Stimulated activated CD8-positive, alpha-beta memory T cell treated with anti-CD3 and anti-CD28 coated beads, Interleukin-12 subunit alpha, Interleukin-12 subunit beta, amount 100 ng/mL, for 24 hours (primary cell): ENCODE data around the gene ACAP3.

Experiments
- DNase-seq: peaks from one replicate; pipeline ENCODE4 v3.0.0-alpha.2; 2020; ENCODE audit errors: extremely low read depth

The ACAP3 gene, protein sequence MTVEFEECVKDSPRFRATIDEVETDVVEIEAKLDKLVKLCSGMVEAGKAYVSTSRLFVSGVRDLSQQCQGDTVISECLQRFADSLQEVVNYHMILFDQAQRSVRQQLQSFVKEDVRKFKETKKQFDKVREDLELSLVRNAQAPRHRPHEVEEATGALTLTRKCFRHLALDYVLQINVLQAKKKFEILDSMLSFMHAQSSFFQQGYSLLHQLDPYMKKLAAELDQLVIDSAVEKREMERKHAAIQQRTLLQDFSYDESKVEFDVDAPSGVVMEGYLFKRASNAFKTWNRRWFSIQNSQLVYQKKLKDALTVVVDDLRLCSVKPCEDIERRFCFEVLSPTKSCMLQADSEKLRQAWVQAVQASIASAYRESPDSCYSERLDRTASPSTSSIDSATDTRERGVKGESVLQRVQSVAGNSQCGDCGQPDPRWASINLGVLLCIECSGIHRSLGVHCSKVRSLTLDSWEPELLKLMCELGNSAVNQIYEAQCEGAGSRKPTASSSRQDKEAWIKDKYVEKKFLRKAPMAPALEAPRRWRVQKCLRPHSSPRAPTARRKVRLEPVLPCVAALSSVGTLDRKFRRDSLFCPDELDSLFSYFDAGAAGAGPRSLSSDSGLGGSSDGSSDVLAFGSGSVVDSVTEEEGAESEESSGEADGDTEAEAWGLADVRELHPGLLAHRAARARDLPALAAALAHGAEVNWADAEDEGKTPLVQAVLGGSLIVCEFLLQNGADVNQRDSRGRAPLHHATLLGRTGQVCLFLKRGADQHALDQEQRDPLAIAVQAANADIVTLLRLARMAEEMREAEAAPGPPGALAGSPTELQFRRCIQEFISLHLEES

DNA sequence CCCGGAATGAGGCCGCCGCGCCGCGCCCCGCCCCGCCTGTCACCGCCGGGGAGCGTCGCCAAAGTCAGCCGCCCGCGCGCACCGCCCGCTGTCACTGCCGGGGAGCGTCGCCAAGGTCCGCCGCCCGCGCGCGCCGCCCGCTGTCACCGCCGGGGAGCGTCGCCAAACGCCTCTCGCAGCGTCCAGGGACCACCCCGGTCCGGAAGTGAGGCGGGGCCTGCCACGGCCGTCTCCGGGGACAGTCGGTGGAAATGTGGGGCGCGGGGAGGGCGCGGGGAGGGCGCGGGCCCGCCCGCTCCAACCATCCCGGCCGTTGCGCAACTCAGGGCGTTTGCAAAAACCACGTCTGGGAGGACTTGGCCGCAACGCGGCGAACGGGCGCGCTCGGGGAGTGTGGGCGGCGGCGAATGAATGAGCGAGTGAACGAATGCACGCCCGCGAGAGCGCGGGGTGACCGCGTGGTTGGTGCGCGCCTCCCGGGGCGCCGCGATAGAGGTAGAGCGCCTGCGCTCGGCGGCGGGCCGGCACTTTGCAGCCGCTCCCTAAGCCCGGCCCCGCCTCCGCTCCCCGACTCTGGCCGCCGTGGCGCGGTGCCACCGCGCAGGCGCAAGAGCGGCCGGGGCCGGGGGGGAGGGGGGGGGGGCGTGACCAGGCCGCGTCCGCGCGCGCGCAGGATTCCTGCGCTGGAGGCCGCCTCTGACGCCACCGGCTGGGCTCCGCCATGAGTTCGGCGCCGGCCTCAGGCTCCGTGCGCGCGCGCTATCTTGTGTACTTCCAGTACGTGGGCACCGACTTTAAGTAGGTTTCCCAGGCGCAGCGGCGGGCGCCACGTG lies at the start of gene ACAP3, which contains the start of gene PUSL1:
TSS of gene ACAP3 (minus strand) at position 8 of the 833 bp plus-strand sequence. CDS start 115 bp downstream, outside the sequence.
TSS of gene PUSL1 (plus strand) at position 675 of the 833 bp plus-strand sequence. CDS start at position 722, 47 bp downstream.
- DNase-seq, result peak; percentile 80

GRCh38 chr1:1356796-1357401 lies 49.2 kb upstream of the ACAP3 start:
- DNase-seq, result no peak

DNA sequence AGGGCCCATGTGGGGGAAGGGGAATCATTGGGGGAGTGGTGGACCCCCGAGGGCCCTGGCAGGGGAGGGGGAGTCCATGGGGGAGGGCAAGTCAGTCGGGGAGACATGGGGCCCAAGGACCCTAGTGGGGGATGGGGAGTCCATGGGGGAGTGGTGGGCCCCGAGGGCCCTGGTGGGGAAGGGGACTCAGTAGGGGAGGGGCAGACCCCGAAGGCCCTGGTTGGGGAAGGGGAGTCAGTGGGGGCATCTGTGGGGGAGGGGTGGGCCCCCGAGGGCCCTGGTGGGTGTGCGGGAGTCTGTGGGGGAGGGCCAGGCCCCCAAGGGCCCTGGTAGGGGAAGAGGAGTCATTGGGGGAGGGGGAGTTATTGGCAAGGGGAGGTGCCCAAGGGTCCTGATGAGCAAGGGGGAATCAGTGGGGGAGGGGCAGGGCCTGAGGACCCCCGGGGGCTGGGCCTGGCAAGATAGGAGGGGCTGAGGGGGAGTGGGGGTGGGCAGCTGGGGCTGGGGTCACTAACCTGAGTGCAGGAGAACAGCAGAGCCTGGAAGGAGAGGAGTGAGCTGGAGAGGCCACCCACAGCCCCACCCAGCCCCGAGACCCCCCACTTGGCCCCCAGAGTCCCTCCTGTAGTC lies 48.6 kb upstream of the ACAP3 start:
- no peak for DNase-seq

- DNase-seq, result no peak
Measured at GRCh38 chr1:1355416-1355815, 47.7 kb upstream of the ACAP3 start.

DNA sequence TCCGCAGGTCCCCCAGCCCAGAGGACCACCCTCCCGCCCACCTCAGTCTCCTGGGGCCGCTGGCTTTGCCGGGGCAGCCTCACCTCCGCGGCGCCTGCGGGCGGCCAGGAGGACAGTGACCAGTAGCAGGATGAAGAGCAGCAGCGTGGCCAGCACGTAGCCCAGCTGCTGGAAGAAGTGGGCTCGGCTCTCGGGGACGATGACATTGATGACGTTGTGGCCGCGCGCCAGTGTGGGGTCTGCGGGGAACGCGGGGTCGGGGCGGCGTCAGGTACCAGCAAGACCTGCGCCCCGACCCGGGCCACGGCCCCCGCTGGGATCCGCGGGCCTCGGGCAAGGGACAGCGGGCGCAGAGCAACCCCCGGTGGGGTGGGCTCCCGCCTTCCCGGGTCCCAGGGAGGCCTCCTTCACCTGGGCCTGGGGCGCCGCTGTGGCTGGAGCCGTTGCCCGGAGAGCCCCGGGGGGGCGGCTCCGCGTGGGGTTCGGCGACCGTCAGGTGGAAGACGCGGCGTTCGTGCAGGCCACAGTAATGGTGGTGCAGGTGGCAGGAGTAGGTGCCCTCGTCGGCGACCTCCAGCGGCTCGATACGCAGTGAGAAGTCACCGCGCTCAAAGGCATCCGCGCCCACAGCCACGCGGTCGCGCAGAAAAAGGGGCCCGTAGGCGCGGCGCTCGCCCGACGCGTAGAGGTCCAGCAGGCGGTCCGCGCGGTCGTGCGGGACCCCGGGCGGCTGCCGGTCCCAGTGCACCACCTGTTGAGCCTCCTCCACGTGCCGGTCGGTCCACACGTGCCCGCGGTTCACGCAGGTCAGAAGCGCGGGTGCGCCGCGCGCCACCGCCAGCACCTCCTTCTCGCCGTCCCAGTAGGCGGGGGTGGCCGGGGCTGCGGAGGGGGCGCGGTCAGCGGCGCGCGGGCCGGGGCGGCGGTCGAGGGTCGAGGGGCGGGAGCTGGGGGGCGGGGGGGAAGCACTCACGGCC lies 46.8 kb upstream of the ACAP3 start:
- DNase-seq, result no peak

DNA sequence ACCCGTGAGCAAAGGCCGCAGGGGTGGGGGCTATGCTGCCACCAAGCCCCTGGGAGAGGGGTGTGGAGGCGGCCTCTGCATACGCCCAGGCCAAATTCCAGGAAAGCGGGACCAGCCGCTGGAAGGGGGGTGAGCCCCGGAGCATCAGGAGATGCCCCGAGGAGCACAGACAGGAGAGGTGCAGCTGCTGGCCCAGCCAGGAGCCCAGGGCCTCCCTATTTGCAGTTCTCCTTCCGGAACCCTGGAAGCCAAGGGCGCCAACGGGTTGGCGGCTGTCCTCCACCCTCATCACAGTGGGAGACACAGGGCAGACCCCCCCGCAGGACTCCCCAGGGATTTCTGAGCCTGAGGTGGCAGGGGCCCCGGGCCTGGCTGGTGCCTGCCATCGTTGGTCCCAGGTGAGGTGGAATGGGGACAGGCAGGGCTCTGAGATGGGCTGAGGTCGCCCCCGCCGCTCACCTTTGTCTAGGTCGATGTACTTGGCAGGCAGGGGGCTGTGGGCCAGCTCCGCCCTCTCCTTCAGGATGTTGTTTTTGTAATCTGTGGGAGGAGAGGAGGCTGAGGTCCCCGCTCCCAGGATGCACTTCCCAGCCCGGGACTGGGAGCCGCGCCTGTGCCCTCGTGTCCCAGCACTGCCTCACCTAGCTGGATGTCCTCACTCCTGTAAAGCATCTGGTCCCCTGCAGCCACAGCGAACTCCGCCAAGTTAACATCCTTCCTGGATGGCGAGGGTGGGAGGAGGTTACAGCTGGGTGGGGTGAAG lies 45.8 kb upstream of the ACAP3 start:
- no peak for DNase-seq

DNA sequence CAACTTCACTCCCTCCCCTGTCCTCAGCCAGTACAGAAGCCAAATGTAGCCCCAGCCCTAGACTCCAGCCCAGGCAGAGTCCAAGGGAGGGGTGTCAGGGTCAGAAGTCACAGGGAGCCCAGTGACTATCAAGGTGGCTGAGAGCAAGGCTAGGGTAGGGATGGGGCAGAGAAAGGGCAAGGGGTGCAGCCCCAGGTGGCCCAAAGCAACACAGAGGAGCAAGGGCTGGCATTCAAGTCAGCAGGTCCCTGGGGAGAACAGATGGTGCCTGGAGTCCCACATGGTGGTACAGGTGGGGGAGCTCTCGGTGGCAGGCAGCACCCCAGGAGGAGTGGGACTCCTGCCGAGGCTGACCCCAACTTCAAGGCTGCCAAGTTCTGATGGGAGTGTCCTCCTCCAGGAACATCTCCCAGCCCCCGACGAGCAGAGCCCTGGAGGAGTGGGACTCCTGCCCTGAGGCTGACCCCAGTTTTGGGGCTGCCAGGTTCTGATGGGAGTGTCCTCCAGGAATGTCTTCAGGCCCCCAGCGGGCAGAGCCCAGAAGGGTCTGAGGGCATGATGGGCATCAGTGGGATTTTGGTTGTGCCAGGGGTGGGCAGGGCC lies 45.2 kb upstream of the ACAP3 start:
- DNase-seq, result no peak

DNA sequence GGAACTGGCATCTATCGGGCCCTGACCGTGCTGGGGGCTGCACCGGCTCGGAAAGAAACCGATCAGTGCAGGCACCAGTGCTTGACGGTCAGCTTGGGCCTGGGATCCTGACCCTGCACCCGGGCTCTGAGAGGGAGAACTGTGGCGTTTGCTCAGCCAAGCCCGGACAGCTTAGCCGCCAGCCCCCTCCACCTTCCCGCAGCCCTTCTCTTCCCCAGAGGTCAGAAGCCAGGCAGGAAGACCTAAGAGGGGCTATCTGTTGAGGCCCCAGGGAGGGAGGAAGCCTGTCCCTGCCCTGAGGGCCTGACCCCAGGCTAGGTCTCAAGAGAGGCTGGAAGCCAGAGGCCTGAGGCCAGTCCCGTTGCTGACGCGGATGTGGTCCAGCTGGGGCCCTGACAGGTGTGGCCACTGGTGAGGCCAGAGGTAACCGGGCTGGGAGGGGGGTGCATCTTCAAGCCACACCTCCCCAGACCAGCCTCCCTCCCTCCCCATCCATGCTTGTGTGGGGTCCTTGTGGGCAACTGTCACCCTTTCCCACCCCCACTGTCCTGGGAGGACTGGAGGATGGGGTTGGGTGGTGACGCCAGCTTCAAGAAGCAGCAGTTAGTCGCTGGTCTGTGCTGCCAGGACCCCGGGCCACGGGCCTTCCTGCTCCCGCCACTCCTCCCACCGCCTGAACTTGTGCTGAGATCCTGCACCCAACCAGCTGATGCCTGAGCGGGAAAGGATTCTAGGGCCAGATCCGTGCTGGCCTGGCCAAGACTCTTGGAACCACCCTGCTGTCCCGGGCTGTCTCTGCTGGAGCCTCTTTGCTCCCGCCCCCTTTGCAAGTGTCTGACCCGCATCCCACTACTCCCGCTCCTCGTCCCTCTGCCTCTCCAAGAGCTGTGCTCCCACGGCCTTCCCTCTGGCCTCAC lies 44.0 kb upstream of the ACAP3 start:
- DNase-seq, result no peak

DNA sequence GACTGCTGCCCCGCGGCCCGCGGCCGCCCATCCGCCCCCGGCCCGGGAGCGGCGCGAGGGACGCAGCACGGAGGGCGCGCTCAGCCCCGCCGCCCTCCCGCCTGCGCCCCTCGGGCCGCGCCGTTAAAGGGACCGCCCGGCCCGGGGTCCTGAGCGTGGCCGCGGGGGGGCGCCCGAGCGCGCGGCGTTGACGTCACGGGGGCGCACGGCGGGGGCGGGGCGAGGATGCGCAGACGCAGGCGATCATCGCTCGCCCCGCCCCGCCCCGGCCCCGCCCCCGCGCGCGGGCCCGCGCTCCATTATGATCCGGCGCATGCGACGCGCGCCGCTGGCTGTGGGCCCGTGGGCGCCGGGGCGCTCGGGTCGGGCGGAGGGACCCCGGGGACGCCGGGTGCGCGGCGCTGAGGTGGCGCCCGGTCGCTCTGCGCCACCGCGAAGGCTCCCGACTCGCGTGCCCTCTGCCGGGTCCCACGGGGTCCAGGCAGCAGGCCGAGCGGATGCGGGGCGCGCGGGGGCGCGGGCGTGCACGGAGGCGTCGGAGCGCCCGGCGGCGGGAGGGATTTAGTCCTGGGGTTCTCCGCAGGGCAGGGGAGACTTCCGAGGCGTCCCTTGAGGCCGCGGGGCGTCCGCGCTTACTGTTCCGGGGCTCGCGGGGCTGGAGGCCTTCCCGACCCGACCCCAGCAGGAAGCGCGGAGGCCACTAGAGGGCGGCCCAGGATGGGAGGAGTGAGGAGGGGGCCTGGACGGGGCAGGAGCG lies 41.7 kb upstream of the ACAP3 start, which contains the start of gene DVL1:
TSS of gene DVL1 (minus strand) at position 163 of the 757 bp plus-strand sequence. CDS start 353 bp downstream, outside the sequence.
- peak; percentile 31 for DNase-seq

DNA sequence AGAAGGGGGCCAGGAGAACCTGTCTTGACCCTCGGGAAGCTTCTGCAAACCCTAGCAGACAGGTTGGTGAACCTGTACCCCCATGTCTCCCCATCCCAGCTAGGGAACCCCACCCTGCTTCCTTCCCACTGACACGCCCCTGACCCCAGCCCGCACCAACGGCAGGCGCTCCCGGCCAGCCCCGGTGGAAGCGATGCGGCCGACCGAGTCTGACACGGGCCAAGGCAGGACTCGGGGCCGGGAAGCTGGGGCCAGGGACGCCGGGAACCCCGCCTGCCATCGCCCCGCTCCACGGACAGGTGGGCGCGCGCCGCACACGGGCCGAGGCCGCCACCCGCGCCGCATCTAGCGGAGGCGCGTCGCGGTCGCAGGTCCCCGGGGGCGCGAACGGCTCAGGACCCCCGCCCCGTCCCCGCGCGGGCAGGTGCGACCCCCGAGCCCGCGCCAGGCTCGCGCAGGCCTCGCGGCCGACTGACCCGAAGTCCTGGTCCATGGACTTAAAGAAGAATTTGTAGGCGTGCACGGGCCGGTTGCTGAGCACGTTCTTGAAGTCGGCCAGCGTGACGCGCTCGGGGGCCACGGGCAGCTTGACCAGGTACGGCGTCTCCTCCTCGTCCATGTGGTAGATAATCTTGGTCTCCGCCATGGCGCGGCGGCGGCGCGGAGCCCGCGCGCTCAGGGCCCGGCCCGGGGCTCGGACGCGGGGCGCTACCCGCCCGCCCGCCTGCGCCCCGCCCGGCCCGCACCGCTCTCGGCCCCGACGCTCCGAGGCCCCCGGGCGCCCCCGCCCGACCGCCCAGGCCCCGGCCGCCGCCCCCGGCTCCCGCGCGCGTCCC lies 40.9 kb upstream of the ACAP3 start:
- no peak for DNase-seq

- no peak for DNase-seq
Measured at GRCh38 chr1:1347663-1348419, 40.1 kb upstream of the ACAP3 start.

DNA sequence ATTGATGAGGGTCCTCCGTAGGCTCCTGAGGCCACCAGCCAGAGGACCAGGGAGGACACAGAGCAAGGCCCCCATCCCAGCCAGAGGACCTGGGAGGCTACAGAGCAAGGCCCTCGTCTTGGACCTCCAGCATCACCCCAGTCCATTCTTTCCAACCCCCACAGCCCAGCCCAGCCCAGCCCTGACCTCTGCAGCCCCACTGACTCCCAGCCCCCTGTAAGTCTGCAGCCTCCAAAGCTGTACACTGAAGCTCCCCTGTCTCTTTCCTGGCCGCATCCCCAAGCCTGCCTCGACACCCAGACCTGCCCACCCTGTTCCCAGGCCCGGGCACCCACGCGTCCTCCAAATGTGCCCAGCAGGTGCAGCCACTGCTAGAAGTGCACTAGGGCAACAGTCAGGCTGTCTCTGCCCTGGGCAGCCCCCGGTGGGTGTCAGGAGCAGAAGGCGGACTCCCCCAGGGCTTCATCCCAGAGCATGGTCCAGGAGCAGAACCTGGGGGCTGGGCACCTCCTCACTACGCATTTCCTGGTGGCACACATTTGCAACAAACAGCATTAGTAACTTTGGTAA lies 39.4 kb upstream of the ACAP3 start:
- no peak for DNase-seq

- DNase-seq, result no peak
Measured at GRCh38 chr1:1346501-1346890, 38.8 kb upstream of the ACAP3 start.

DNA sequence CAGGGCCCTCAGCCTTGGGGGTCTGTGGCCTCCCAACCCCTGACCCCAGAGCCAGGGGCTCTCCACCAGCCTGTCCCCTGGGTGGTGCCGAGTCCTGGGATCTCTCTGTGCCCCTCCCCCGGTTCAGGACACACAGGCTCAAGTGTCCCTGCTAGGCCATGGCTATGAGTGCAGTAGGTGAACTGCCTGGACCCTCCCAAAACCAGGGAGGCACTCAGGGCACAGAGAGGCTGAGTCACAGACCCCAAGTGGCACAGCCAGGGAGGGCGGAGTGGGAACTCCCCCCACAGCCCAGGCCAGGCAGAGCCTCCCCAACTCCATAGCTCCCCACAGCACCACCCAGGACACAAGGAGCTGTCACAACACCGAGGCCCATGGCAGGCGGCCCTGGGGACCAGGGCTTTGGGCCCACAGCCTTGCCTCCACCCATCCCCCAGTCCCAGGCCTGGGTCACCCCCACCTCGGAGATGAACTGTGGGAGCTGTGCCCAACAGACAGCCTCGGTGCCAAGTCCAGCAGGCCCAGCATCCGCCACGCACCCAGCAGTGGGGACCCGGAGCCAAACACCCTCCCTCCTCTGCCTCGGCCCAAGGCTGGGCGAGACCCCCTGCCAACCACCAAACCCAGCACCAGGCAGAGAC lies 38.2 kb upstream of the ACAP3 start:
- DNase-seq, result no peak
